Activated naive CD4-positive, alpha-beta T cell treated with anti-CD3 and anti-CD28 coated beads, Interleukin-2, amount 50 U/mL, for 72 hours (primary cell): ENCODE data around the gene PBX1. TPM values are rescaled to one million over a fixed set of nuclear protein-coding genes. Genes with fewer than 3 reads are reported as not detected.
"Not testable (repeated sequence)": the region's sequence is repeated elsewhere in the genome, so short reads cannot be mapped to it uniquely, and the experiment has no call there.

Experiments
- ATAC-seq, 2 donors: fragments of 150-1000 bp; cut with Tn5 transposase; 2 replicates each; pipeline ENCODE4 v1.10.0; 2021; ENCODE audit warnings: mild to moderate bottlenecking in 2 of 2, moderate library complexity in 2 of 2
- DNase-seq, 2 donors: peaks; one replicate each; pipeline ENCODE4 v3.0.0; 2021 to 2022; ENCODE audit warnings: low spot score in 2 of 2
- H3K27ac Mint-ChIP-seq, 2 donors: one replicate each; pipeline ENCODE4 v1.8.0; 2022; ENCODE audit warnings: mild to moderate bottlenecking in 2 of 2, mixed read lengths in 2 of 2
- H3K36me3 Mint-ChIP-seq, 2 donors: one replicate each; pipeline ENCODE4 v1.8.0; 2022; ENCODE audit warnings: mixed read lengths in 2 of 2
- H3K9me3 Mint-ChIP-seq, 2 donors: one replicate each; pipeline ENCODE4 v1.8.0; 2022; ENCODE audit warnings: mixed read lengths in 2 of 2
- total RNA-seq, 2 donors: library from RNA; stranded (reverse); gene quantifications; one replicate each; pipeline ENCODE4 v1.2.3, GENCODE V29; 2022

PBX1 gene
- total RNA-seq, 2 donors from 2014 or later: 0.19 to 0.39 TPM

GRCh38 chr1:164638492-164639202, 79.7 kb downstream of the PBX1 start:
- H3K36me3 Mint-ChIP-seq: no peaks in the 10 kb centered on the region
- DNase-seq (no peak), ATAC-seq (no peak)
- H3K27ac Mint-ChIP-seq: no peak overlapping the region
- H3K9me3 Mint-ChIP-seq: no peaks in the 10 kb centered on the region

- Mint-ChIP-seq H3K27ac (no peak overlapping the region), H3K36me3 (no peaks in the 10 kb centered on the region), H3K9me3 (no peaks in the 10 kb centered on the region)
- DNase-seq (no peak), ATAC-seq (no peak)
Measured at GRCh38 chr1:164640686-164641352, 81.8 kb downstream of the PBX1 start.

- no peak for DNase-seq
Measured at GRCh38 chr1:164641353-164641730, 82.4 kb downstream of the PBX1 start.

GRCh38 chr1:164643018-164643417, 84.0 kb downstream of the PBX1 start:
- no peak overlapping the region for H3K27ac Mint-ChIP-seq
- no peak for ATAC-seq

More at GRCh38 chr1:164641353-164641730, 82.4 kb downstream of the PBX1 start:
- Mint-ChIP-seq H3K9me3 (no peaks in the 10 kb centered on the region), H3K27ac (no peak overlapping the region), H3K36me3 (no peaks in the 10 kb centered on the region)
- ATAC-seq: no peak

GRCh38 chr1:164644268-164644667, 85.3 kb downstream of the PBX1 start:
- no peak overlapping the region for H3K27ac Mint-ChIP-seq
- ATAC-seq (no peak), DNase-seq (no peak)
- no peaks in the 10 kb centered on the region for H3K36me3 Mint-ChIP-seq
- H3K9me3 Mint-ChIP-seq: no peaks in the 10 kb centered on the region

More at GRCh38 chr1:164643018-164643417, 84.0 kb downstream of the PBX1 start:
- Mint-ChIP-seq H3K36me3 (no peaks in the 10 kb centered on the region), H3K9me3 (no peaks in the 10 kb centered on the region)
- DNase-seq: no peak

GRCh38 chr1:164644774-164645644, 86.0 kb downstream of the PBX1 start:
- DNase-seq (no peak), ATAC-seq (no peak)
- Mint-ChIP-seq H3K36me3 (no peaks in the 10 kb centered on the region), H3K27ac (no peak overlapping the region), H3K9me3 (no peaks in the 10 kb centered on the region)

- ATAC-seq (no peak), DNase-seq (no peak)
- Mint-ChIP-seq H3K27ac (no peak overlapping the region), H3K9me3 (no peaks in the 10 kb centered on the region), H3K36me3 (no peaks in the 10 kb centered on the region)
Measured at GRCh38 chr1:164645921-164646320, 86.9 kb downstream of the PBX1 start.

- no peak for DNase-seq
- Mint-ChIP-seq H3K27ac (peak overlapping the region in 1 of 2 donors; percentile 15), H3K36me3 (no peaks in the 10 kb centered on the region), H3K9me3 (peaks cover 0 to 6% of the 10 kb centered on the region in 2 donors)
- ATAC-seq: no peak
Measured at GRCh38 chr1:164647211-164647610, 88.2 kb downstream of the PBX1 start.

- Mint-ChIP-seq H3K27ac (no peak overlapping the region), H3K36me3 (no peaks in the 10 kb centered on the region), H3K9me3 (peaks cover 0 to 6% of the 10 kb centered on the region in 2 donors)
- ATAC-seq: no peak
- no peak for DNase-seq
Measured at GRCh38 chr1:164648636-164649035, 89.7 kb downstream of the PBX1 start.

GRCh38 chr1:164649146-164649545, 90.2 kb downstream of the PBX1 start:
- no peak for ATAC-seq
- H3K9me3 Mint-ChIP-seq: peaks cover 0 to 6% of the 10 kb centered on the region in 2 donors
- no peak for DNase-seq
- H3K36me3 Mint-ChIP-seq: no peaks in the 10 kb centered on the region
- H3K27ac Mint-ChIP-seq: no peak overlapping the region

GRCh38 chr1:164650531-164650930, 91.5 kb downstream of the PBX1 start:
- no peak for ATAC-seq
- no peak overlapping the region for H3K27ac Mint-ChIP-seq
- H3K36me3 Mint-ChIP-seq: no peaks in the 10 kb centered on the region
- no peak for DNase-seq
- peaks cover under 1 to 6% of the 10 kb centered on the region in 2 donors for H3K9me3 Mint-ChIP-seq

GRCh38 chr1:164651351-164651951, 92.5 kb downstream of the PBX1 start:
- ATAC-seq: peak in 1 of 2 donors; percentile 71

GRCh38 chr1:164652969-164653368, 94.0 kb downstream of the PBX1 start:
- ATAC-seq, H3K9me3 Mint-ChIP-seq, H3K27ac Mint-ChIP-seq, H3K36me3 Mint-ChIP-seq, DNase-seq: not testable (repeated sequence)

More at GRCh38 chr1:164651351-164651951, 92.5 kb downstream of the PBX1 start:
- Mint-ChIP-seq H3K9me3 (peaks cover 3 to 6% of the 10 kb centered on the region in 2 donors), H3K27ac (no peak overlapping the region), H3K36me3 (no peaks in the 10 kb centered on the region)
- DNase-seq: no peak

- Mint-ChIP-seq H3K27ac (no peak overlapping the region), H3K36me3 (no peaks in the 10 kb centered on the region)
- ATAC-seq: no peak
Measured at GRCh38 chr1:164653705-164654104, 94.7 kb downstream of the PBX1 start.

GRCh38 chr1:164654200-164654599, 95.2 kb downstream of the PBX1 start:
- no peak overlapping the region for H3K27ac Mint-ChIP-seq
- ATAC-seq: no peak
- no peak for DNase-seq
- H3K36me3 Mint-ChIP-seq: no peaks in the 10 kb centered on the region
- H3K9me3 Mint-ChIP-seq: peaks cover 3 to 6% of the 10 kb centered on the region in 2 donors

More at GRCh38 chr1:164653705-164654104, 94.7 kb downstream of the PBX1 start:
- H3K9me3 Mint-ChIP-seq: peaks cover 3 to 6% of the 10 kb centered on the region in 2 donors
- DNase-seq: no peak

- ATAC-seq (no peak), DNase-seq (no peak)
- Mint-ChIP-seq H3K27ac (no peak overlapping the region), H3K36me3 (no peaks in the 10 kb centered on the region), H3K9me3 (peaks cover 6 to 7% of the 10 kb centered on the region in 2 donors)
Measured at GRCh38 chr1:164658864-164659263, 99.9 kb downstream of the PBX1 start.
